GM06990 (cell line): ENCODE data around the gene GABBR1.
A peak's percentile ranks its signal among the peaks of the same experiment; 100 is the strongest.

Source experiments
- DNase-seq: peaks from one replicate; pipeline ENCODE4 v3.0.0-alpha.2; 2011; ENCODE audit not compliant: insufficient read length; ENCODE audit errors: extremely low read depth
- H3K27me3 ChIP-seq: replicated peaks from 2 replicates; pipeline ENCODE4 v1.6.0; 2011; ENCODE audit warnings: low read length; ENCODE audit not compliant: control insufficient read depth, insufficient read depth
- H3K36me3 ChIP-seq: 2 replicates; pipeline ENCODE4 v1.5.1; 2011; ENCODE audit warnings: low read length; ENCODE audit not compliant: control insufficient read depth, insufficient read depth
- H3K4me3 ChIP-seq: replicated peaks from 2 replicates; pipeline ENCODE4 v1.5.1; 2011; ENCODE audit warnings: low read depth, mild to moderate bottlenecking, control low read depth, low read length
- TF ChIP-seq, protein P1 (sequence below): IDR thresholded peaks from 2 replicates; pipeline ENCODE4 v1.5.1; 2011; ENCODE audit warnings: low read length, control low read depth, mild to moderate bottlenecking, inconsistent platforms; ENCODE audit not compliant: insufficient read depth, poor library complexity, severe bottlenecking

Gene GABBR1

GRCh38 chr6:29651413-29652197 lies 18.6 kb upstream of the GABBR1 start:
- no peak for DNase-seq
- no peaks in the 10 kb centered on the region for H3K27me3 ChIP-seq
- no peaks in the 10 kb centered on the region for H3K36me3 ChIP-seq
- no peak overlapping the region for H3K4me3 ChIP-seq
- TF ChIP-seq, protein P1, sequence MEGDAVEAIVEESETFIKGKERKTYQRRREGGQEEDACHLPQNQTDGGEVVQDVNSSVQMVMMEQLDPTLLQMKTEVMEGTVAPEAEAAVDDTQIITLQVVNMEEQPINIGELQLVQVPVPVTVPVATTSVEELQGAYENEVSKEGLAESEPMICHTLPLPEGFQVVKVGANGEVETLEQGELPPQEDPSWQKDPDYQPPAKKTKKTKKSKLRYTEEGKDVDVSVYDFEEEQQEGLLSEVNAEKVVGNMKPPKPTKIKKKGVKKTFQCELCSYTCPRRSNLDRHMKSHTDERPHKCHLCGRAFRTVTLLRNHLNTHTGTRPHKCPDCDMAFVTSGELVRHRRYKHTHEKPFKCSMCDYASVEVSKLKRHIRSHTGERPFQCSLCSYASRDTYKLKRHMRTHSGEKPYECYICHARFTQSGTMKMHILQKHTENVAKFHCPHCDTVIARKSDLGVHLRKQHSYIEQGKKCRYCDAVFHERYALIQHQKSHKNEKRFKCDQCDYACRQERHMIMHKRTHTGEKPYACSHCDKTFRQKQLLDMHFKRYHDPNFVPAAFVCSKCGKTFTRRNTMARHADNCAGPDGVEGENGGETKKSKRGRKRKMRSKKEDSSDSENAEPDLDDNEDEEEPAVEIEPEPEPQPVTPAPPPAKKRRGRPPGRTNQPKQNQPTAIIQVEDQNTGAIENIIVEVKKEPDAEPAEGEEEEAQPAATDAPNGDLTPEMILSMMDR, result peak; percentile 57

DNA sequence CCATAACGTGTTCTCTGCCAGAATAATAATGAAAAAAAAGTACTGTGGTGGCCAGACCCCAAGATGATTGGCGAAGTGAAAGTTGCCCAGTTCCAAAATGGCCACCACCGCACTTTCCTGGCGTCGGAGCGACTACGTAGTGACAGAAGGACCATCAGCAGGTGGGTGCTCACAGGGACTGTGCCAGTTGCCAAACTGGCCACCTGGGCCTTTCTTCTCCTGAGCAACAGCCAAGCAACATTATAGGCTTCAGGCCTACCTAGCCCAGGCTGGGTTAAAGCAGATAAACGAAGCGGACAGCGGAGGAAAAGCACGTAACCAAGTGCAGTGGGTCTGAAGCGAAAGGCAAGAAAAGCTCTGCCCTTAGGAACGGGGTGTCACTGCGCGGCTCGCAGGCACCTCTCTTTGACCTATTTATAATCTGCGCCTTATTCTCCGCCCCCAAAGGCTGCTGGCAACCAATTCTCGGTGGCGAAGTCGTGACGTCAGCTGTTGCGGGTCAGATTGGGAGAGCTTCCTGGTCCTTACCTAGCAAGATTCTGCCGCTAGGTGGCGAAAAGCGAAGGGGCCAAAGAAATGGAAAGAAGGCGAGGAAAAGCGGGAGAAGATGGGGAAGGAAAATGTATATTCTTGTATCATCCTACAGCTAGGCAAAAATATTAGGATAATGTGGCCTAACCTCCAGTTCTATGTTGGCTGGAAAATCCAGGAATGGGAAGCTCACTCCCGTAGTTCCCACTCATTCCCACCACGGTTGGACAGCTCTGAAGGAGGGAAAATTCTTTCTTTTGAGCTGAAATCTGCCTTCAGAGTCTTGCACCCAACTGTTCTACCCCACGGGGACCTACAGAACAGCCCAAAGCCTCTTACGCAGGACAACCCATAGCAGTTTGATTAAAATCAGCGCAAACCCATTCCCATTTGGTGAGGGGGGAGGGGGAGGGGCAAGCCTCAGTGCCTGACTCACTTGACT lies 17.0 kb upstream of the GABBR1 start:
- Histone ChIP-seq H3K36me3 (no peaks in the 10 kb centered on the region), H3K4me3 (peak overlapping the region; percentile 69), H3K27me3 (no peaks in the 10 kb centered on the region)
- peak; percentile 85 for DNase-seq
- TF ChIP-seq, protein P1, result peak; percentile 94

- no peaks in the 10 kb centered on the region for H3K36me3 ChIP-seq
- DNase-seq, result no peak
- H3K4me3 ChIP-seq, result no peak overlapping the region
- no peaks in the 10 kb centered on the region for H3K27me3 ChIP-seq
- TF ChIP-seq, protein P1, result peak; percentile 51
Observed at GRCh38 chr6:29647927-29648642, 15.1 kb upstream of the GABBR1 start.

- H3K36me3 ChIP-seq, result no peaks in the 10 kb centered on the region
- no peak overlapping the region for H3K4me3 ChIP-seq
- DNase-seq, result no peak
- TF ChIP-seq, protein P1, result no peak
- H3K27me3 ChIP-seq, result no peaks in the 10 kb centered on the region
Observed at GRCh38 chr6:29641430-29642148, 8.6 kb upstream of the GABBR1 start.

DNA sequence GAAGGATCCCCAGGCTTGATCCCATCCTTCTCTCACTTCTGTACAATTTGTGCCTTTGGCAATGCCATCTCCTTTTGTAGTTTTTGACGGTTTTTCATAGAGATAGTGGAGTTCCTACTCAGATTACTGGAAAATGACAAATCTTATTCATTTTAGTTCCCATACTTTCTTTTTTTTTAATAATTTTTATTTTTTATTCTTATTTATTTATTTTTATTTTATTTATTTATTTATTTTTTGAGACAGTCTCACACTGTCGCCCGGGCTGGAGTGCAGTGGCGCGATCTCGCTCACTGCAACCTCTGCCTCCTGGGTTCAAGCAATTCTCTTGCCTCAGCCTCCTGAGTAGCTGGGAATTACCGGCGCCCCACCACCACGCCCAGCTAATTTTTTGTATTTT lies 4.3 kb upstream of the GABBR1 start:
- H3K27me3 ChIP-seq, result no peaks in the 10 kb centered on the region
- no peak overlapping the region for H3K4me3 ChIP-seq
- TF ChIP-seq, protein P1, result no peak
- no peaks in the 10 kb centered on the region for H3K36me3 ChIP-seq
- no peak for DNase-seq
